HG03095 (cell line): ENCODE results near the gene KREMEN1.

Source experiments
- ATAC-seq: cut with Tn5 transposase; IDR thresholded peaks from one replicate; pipeline ENCODE4 v1.9.1; 2021; ENCODE audit warnings: moderate library complexity; ENCODE audit not compliant: unreplicated experiment

KREMEN1 gene

DNA sequence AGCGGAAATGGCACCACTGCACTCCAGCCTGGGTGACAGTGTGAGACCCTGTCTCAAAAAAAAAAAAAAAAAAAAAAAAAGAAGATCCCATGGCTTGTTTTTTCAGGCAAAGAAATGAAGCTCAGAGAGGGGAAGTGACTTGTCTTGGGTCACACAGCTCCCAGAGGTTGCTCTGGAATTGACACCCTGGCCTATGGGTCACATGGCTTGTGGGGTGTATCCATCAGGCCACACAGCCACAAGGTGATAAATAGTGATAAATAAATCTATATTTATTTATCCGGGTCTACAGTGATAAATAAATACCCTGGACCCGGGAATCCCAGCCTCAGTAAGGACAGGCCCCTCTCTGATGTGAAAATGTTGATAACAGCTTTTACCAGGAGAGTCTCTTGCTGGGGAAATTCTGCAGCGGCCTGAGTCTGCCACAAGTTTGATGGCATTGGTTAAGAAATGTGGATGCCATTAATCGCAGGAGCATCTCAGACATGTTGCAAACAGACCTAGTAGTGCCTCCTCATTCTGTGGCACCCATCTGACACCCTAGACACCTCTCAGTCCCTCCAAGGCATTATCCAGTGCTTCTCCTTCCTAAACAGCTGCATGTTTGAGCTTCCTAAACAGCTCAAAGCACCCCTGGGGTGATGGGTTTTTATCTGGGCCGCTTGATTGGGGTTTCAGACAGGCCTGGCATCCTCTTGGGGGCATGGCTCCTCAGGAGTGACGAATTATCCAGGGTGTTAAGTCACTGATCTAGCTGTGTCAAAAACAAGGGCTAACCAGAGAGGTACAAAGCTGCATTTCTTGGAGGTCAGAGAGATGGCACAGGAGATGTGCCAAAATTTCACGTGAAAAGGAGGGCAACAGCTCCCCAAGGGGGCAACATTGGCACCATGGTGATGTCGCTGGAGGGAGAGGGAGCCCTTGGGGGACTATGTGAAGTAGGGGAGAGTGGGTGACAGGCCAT, 130.9 kb downstream of the KREMEN1 start:
- no peak for ATAC-seq

DNA sequence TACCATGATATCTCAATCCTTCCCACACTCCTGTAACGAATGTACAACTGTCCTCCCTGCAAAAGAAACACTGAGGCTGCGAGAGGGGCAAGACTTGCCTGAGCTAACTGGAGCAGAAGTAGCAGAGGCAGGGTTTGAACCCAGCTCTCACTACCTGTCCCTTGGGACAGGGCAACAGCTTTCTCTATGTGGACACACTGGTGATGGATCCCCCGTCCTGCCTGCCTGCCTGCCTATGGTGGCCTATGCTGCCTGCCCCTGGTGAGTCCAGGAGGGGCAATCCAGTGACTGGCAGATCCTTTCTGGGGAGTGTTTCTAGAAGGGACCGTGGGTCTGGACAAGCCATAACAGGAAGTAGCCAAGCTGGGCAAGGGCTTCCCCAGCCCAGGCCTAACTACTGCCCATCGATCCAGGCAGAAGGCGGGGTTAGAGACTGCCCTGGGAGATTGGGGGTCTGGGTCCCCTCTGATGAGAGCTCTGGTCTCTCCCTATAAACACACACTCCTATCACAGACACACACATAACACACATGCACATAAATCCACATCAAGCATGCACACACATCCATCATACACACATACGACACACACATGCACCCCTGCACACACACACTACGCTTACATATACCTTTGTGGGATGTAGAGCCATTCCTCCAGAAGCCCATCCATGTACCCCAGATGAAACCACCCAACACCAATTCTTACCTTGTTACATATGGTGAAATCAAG, 131.8 kb downstream of the KREMEN1 start:
- ATAC-seq: no peak

DNA sequence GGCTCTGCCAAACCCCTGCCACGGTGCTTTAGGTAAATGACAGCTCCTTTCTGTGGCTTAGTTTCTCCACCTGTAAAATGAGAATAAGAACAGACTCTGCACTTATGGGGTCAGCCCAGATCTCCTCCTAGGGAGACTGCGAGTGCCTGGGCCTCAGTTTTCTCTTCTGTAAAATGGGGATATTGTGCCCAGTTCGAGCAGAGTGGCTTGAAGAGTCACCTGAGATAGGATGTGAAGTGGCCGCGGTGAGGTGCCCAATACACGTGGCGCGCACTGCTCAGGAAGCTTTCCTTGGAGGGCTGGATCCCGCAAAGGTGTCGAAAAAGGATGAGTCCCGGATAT, 132.4 kb downstream of the KREMEN1 start:
- ATAC-seq: no peak

DNA sequence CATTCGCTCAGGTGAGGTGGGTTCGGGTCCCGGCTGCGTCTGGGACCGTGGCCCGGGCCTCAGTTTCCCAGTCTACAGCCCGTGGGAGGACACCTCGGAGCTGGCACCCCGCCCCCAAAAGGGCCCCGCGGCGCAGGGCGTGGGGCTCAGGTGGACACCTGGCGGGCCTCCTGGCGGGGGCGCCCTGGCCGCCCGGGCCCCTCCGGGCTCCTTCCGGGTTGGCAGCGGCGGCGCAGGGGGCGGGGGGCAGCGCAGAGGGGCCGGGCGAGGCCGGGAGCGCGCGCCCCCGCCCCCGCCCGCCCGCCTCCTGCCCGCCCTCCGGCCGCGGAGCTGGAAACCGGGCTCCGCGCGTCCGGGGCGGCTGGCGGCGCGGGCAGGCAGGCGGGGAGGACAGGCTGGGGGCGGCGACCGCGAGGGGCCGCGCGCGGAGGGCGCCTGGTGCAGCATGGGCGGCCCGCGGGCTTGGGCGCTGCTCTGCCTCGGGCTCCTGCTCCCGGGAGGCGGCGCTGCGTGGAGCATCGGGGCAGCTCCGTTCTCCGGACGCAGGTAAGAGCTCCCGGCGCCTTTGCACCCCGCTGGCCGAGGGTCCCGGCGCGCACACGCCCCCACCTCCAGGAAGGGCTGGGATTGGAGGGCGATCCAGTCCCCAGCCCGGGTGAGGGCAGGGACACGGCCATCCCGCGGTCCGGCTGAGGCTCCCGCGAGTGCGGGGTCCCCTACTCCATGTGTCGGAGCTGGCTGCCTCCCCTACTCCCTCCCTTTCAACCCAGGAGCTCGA, 132.9 kb downstream of the KREMEN1 start, which contains the start of gene EMID1:
Gene EMID1, plus strand, starts transcription at position 303 of the 778 bp plus-strand sequence. Its CDS starts 143 bp downstream, at position 446.
- no peak for ATAC-seq

DNA sequence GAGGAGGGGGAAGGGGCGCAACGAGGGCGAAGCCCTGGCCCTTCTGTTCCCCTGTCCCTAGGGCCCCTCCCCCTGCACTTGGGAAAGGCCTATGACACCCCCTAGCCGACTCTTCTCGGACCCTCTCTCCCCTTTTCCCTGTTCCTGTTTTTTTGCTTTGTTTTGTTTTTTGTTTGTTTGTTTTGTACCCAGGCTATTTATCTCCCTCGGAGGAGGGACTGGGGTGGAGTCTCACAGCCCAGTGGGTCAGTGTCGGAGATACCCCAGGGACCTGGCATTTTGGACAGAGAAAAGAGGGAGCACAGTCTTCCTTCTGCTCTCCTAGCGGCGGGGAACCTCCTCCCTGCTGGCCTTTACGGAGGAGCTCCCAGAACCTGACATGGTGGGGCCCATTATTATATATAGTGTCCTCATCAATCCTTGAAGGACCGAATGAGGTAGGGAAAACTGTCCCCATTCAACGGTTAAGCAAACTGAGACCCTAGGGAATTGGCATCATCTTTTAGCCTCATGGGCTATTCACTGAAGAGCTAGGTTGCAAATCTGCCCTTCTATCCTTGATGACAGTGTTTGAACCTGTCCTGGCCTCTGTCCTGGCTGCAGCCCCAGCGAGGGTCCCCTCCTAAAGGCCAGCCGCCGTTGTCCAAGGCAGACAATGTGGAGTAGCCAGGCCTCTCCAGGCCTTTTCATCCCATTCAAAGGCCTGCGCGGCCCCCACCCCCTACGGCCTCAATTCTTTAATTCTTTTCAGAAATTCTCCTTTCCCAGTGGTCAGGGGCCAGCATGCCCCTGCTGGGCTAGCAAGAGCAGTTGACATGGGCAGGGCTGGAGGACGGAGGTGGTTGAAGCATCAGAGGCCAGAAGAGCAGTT, 133.8 kb downstream of the KREMEN1 start:
- ATAC-seq: no peak

DNA sequence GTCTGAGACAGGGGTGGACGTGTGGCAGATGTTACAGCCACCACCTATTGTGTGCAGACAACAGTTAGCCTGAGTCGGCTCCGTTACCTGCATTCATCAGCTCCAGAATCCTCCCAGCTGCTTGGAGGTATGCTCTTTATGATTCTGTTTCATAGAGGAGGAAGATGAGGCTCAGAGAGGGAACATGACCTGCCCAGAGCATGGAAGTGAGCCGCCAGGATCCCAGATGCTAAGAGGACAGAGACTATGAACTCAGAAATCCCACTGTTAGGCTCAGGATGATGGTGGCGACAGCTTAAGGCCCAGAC, 134.4 kb downstream of the KREMEN1 start:
- no peak for ATAC-seq

DNA sequence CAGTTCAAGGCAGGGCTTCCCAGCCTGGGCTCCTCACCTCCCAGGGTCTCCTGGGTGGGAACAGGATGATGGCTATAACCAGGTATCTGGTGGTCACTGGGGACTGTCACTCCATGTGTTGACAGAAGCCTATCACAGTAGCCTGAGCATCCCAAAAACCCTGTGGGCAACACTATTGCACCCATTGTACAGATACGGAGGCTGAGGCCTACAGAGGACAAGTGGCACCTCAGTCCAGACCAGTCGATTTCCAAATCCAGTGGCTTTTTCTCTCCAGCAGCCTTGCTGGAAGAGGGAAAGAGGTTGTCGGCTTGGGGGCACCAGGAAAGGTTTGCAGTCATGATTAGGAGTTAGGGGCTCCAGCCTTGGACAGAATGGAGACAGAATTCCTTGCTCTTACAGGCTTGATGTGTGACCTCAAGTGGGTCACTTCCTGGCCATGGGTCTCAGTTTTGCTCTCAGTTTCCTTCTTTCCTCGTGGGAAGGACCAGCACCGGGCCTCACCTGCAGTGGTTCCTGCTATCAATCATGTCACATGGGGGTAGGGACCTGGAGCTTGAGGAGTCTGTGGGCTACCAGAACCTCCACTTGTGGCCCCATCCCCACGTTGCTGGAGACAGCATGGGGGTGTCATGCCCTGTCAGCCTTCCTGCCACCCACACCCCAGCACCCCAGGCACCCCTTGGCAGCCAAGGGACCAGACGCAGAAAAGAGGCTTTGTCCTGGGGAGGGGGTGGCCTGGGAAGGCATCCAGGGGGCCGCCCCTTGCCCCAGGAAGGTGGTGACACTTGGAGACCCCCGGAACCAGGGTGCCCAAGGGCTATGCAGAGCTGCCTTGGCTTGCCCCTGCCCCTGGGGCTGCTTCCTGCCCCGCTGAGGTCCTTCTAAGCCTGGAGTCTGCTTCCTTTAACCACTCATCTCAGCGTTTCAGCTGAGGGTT, 135.0 kb downstream of the KREMEN1 start:
- no peak for ATAC-seq

DNA sequence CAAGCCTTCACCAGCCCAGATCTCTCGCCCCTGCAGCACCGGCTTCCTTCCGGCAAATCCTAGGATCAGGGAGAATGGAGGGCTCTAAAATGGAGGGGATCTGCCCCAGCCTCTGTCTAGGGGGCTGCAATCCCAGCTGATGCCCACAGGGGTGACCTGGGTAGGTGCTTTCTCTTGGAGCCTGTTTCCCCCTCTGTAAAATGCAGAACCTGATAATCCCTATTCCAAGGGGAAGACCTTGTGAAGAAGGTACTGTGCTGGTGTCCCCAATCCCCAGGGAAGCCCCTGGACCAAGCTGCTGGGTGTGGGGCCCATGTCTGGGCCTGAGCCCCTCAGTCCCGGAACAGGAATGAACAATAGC, 135.6 kb downstream of the KREMEN1 start:
- ATAC-seq: no peak

DNA sequence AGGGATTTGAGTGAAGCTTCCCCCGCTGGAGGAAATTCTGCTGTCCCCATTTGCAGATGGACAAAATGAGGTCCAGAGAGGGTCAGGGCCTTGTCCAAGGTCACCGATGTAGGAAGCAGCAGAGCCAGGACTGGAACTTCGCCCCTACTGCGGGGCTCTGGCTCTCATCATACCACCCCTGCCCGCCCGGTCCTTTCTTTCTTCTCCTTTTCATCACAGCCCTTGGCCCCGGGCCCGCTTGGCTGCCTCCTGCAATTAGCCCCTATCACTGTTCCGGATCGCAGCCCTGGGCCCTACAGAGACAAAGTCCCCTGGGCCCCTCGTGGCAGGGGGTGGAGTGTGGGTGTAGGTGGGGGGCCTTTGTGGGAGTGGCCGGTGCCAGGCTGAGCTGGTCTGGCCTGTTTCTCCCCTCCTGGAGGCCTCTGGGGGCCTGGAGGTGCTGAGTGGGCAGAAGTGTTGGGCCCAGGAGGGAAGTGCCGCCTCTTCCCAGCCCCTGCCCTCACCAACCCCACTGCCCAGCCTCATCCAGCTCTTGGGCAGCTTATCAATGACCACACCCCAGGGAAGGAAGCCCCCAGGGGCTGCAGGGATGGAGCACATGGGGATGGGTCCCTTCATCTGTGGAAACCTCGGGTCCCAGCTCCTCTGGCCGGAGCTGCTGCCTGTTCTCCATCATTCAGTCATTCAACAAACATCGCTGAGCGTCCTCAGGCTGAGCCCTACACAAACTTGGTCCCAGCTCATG, 136.2 kb downstream of the KREMEN1 start:
- no peak for ATAC-seq

DNA sequence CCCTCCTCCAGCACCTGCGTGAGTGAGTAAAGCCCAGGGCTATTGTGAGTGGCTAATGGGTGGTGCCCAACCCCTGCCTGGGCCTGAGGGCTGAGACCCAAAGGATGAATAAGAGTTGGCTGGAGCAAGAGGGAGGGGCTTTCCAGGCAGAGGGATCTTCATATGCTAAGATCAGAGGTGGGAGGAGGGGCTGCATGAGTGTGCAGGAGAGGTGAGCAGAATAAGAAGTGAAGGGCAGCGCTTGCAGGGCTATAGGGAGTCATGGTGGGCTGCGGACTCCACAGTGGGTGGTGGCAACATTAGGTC, 136.7 kb downstream of the KREMEN1 start:
- no peak for ATAC-seq

DNA sequence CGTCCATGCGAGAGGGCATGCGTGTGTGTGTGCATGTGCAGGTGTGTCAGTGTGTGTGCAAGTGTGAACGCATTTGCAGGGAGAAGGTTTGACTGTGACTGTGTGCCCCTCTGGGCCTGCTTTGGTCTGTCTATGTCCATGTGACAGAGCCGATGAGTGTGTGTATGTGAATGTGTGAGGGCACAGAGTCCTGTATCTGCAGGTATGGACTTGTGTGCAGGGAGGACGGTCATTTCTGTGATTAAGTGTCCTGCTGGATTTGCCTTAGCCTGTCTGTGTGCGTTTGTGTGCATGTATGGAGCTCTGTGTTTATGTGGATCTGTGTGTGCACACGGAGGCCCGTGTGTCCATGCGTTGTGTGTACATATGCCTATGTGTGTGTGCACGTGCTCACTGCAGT, 138.2 kb downstream of the KREMEN1 start:
- no peak for ATAC-seq

DNA sequence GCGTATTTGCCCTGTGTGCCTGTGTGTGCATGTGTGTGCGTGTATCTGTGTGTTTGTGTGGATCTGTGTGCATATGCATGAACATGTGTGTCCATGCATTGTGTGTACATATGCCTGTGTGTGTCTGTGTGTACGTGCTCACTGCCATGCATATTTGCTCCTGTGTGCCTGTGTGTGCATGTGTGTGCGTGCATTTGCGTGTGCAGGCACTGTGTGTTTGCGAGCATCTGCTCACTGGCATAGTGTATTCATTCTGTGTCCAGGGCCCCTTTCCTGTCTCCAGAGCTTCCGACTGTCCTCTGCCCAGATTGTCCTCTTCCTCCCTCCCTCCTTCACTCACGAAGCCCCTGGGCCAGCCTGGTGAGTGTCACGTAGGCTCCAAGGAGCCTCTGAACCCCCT, 138.6 kb downstream of the KREMEN1 start:
- ATAC-seq: no peak

DNA sequence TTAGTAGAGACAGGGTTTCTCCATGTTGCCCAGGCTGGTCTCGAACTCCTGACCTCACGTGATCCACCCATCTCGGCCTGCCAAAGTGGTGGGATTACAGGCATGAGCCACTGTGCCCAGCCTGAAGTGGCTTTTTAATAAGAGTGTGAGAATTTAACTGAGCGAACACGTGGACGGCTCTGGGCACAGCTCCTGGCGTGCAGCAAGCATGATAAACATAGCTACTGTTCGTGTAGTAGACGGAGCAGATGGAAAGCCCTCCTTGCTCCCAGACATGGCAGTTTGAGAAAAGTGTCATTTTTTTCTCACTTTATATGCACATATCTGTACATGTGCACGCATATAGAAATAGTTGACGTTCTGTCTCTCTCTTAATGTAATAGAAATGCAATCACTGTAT, 139.9 kb downstream of the KREMEN1 start:
- no peak for ATAC-seq

DNA sequence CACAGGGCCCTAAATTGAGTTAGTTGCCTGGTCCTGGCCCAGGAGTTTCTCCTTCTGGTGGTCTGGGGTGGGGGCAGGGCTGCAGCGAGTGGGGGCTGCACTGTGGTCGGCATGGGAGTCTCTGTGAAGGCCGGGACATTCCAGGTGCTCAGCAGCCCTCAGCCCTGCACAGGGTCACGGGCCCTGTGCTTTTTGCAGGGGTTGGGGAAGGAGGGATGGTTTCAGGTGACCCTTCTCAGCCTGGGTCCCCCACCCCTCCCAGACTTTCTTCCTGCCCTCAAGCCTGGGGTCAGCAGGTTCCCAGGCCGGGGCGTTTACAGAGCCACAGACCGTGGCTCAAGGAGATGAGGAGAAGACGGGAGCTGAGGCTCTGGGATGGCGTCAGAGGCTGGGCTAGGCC, 140.7 kb downstream of the KREMEN1 start:
- no peak for ATAC-seq

DNA sequence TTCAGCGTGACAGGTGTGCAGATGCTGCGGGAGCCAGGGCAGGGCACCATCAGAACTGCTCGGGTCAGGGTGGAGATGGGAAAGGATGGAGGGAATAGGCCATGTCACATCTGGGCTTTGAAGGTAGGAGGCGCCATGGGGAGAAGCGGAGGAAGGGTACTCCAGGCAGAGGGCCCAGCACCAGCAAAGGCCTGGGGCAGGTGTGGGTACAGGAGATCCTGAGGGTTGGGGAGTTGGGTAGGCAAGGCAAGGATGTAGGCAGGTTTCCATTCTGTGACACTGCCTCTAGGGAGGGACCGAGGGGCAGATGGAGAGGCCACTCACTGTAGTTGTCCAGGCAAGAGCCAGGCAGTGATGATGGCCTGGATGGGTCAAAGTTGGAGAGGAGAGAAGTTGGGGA, 141.4 kb downstream of the KREMEN1 start:
- no peak for ATAC-seq

DNA sequence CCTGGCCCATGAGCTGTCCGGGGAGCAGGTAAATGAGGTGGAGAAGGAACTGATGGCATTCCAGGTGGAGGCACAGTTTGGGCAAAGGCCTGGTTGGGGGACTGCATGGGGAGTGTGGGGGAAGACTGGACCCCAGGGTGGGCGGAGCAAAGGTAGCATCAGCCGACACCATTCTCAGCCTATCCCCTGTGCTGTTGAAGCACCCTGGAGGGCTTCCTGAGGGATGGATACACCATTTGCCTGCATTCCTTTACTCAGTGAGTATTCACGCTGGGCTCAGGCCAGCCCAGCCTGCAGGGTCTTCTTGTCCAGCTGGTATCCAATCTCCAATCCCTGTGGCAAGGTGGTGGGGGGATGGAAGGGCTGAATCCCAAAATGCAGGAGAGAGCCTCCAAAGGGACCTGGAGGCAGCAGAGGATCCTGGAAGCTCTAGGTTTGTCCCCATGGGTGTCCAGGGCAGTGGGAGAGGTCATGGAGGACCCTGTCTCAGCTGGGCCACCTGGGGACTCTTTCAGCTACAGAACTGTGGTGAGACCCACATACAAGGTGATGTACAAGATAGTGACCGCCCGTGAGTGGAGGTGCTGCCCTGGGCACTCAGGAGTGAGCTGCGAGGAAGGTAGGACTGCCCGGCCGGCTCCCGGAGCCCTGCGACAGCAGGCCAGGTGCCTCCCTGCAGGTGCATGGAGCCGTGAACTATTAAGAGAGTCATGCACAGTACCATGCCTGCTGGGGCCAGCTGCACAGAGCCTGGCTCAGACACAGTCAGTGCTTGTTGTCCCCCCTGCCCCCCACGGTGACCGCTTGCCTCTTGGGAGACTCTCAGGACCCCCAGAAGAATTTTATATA, 142.4 kb downstream of the KREMEN1 start:
- ATAC-seq: no peak

DNA sequence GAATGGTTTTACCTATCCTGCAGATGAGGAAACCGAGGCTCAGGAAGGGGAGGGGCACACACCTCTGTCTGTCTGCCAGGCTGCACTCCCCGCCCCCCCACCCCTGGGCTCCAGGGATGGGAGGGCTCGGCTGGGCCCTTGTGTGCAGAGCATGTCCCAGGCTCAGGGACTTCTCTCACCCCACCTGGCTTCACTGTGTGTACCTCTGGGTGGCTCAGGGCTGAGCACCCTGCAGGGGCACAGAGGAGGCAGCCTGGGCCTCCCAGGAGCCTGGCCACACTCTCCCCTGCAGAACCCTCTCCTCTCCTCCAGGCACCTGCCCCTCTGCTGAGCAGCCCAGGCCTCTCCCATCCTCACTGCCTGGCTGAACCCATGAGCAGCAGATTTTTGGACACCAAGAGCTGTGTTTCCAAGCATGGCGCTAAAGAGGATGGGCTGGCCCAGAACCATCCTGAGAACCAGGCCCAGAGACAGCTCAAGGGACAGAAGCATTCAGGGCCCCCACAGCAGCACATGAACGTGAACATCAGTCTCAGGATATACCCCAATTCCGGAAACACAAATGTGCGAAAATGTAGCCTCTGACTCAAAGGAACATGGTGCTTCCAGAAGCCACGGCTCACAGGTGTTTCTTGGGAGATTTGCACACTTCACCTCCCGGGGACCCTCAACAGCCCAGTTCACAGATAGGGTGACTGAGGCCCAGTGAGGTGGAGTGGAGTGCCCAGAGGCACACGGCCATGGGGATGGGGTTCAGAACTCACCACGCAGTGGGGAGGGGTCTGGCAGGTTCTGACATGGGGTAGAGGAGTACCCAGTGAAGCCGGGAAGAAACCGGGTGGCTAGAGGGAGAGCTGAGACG, 143.4 kb downstream of the KREMEN1 start:
- no peak for ATAC-seq
